HG02885 (cell line): Measurements from ENCODE around the gene SPR.

ENCODE experiments used
- ATAC-seq: cut with Tn5 transposase; IDR thresholded peaks from one replicate; pipeline ENCODE4 v1.9.1; 2021; ENCODE audit warnings: mild to moderate bottlenecking; ENCODE audit not compliant: unreplicated experiment, poor library complexity

Gene SPR

GRCh38 chr2:72914589-72915319, 27.5 kb downstream of the SPR start:
- no peak for ATAC-seq

GRCh38 chr2:72915320-72915906, 28.2 kb downstream of the SPR start:
- ATAC-seq: no peak

GRCh38 chr2:72915907-72916742, 28.9 kb downstream of the SPR start:
- peak; percentile 63 for ATAC-seq

- ATAC-seq: peak; percentile 8
These were observed 29.5 kb downstream of the SPR start for GRCh38 chr2:72916743-72917137.

- ATAC-seq: peak; percentile 48
These were observed 30.1 kb downstream of the SPR start, which contains the start of gene EMX1 for GRCh38 chr2:72917138-72917876. TSS of gene EMX1 (plus strand) at chr2:72917519. CDS start at chr2:72917853, 334 bp downstream.

DNA sequence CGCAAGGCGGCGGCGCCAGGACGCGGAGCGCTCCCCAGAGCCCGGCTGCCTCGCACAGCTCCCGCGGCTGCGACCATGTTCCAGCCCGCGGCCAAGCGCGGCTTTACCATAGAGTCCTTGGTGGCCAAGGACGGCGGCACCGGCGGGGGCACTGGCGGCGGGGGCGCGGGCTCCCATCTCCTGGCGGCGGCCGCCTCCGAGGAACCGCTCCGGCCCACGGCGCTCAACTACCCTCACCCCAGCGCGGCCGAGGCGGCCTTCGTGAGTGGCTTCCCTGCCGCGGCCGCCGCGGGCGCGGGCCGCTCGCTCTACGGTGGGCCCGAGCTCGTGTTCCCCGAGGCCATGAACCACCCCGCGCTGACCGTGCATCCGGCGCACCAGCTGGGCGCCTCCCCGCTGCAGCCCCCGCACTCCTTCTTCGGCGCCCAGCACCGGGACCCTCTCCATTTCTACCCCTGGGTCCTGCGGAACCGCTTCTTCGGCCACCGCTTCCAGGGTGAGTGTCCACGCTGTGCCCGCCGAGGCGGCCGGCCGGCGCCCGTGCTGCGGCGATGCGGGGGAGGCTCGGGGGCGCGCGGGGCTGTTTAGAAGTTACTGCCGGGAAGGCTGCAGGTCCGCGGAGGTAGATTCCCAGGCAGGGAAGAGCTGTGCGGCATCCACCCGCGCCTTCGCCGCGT, 30.8 kb downstream of the SPR start:
- ATAC-seq: no peak

DNA sequence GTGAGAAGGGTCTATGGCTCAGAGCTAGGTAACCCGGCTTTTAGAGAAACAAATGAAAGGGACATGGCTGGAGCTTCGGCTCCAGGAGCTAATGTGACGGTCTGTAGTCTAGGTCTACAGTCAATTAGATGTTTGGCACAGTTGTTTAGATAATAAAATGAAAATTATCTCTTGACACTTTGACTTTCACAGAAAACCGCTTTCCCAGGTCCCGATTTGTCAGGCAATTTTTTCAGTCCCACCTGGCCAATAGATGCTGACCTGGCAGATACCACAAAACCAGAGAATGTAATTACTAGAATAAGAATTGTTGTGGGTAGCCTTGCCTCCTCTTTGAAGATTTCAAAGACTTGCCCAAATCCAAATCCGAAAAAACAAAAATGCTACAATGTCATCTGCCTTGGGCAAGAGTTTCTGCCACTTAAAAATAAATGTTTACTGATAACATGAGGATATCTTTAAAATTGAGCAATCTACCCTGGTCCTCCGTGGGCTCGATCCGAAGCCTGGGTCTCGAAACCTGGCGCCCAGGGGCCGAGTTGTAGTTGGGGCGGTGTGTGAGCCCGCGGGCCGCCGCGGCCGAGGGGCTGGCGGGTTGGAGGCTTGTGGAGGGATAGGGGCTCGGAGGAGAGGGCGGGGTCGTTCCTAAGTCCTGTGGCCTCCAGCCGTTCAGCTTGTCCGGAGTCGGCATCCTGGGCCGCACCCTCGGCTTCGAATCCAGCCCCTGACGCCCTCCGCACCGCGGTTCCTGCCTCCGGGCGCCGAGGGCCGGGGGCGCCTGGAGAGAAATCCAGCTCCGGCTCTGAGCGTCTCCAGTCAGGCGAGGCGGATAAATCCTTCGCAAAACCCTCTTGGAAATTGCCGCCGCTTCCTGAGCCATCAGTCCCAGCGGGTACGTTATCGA, 32.5 kb downstream of the SPR start:
- ATAC-seq: no peak

- ATAC-seq: no peak
These were observed 33.3 kb downstream of the SPR start for GRCh38 chr2:72920318-72921087.

DNA sequence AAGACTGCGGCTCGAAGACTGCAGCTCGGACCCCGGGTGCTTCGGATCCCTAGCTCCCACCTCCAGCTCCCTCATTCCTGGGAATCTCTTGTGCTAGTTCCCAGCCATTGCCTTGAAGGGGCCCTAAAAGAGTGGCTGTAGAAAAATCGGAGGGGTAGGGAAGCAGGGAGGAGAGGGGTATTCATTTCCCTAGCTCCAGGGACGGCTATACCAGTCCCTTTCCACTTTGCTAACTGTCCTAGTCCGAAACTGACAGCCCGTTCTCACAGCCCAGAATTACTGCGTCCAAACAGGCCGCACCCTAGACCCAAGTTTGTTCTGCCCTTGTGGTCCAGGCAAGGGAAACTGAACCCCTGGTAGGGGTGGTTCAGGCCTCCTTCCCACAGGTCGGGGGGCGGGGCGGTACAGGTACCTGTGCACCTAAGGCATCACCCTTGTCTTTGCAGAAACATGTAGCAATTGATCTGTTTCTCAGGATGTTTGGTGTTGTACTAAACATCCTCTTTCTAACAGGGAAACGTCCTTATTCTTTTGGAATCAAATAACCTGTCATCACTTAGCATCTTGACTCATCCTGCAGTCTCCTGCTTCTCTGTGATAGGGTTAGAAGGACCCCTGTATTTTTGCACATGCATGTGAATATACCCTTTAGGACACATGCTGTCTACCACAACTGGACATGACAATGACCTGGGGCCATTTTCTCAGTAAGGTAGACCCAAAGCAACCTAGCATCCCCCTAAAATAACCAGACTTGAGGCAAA, 34.1 kb downstream of the SPR start:
- ATAC-seq: no peak

GRCh38 chr2:72921853-72922252, 34.6 kb downstream of the SPR start:
- ATAC-seq: no peak

GRCh38 chr2:72923833-72924352, 36.7 kb downstream of the SPR start:
- ATAC-seq: no peak

DNA sequence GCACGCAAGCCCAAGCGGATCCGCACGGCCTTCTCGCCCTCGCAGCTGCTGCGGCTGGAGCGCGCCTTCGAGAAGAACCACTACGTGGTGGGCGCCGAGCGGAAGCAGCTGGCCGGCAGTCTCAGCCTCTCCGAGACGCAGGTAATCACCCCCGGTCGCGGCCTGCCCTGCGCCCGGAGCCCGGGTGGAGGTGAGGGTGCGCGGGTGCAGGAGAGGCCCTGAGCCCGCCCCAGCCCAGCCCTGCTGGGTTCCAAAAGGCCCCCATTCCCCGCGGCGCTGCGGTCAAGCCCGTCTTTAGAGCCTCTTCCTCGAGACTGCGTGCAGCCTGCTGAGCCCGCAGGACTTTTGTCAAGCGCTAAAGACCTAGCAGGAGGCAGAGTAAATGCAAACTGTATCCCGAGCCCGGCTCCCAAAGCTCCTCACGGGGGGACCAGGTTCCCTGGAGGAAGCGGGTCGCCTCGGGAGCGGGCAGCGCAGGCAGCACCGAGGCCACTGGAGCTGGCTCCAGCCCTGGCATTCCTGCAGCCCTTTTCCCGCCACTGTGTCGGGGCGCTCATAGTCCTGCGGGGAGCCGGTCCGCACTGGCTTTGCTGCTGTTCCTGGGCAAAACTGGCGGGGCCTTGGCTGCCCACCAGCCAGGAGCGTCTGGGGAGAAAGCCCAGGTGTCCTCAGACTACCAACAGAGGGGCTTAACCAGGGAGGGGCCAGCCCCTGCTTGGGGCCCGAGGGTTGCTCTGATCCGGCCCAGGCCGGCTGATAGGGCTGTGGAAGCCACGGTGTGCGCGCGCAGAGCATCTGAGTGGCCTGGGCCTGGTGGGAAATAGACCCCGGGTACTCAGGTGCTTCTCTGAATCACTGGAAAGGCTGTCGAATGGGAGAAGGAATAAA, 37.4 kb downstream of the SPR start:
- ATAC-seq: no peak

- ATAC-seq: no peak
These were observed 38.2 kb downstream of the SPR start for GRCh38 chr2:72925328-72925943.

- ATAC-seq: no peak
These were observed 39.2 kb downstream of the SPR start for GRCh38 chr2:72926368-72926767.

GRCh38 chr2:72926811-72927465, 39.7 kb downstream of the SPR start:
- no peak for ATAC-seq
